WTC11 (cell line): ENCODE results near the gene RSPRY1.

Experiments
- ESRRA ChIP-seq: sonication (generic); formaldehyde crosslinking; IDR thresholded peaks from 2 replicates; pipeline ENCODE4 v1.8.1; 2022; ENCODE audit warnings: mild to moderate bottlenecking, missing genetic modification reagents, borderline replicate concordance
- MXD4 ChIP-seq: fragments of 250-450 bp; sonication (Bioruptor Pico); IDR thresholded peaks from 2 replicates; pipeline ENCODE4 v1.8.0; 2021; ENCODE audit warnings: mild to moderate bottlenecking, moderate library complexity, borderline replicate concordance
- NR3C1 ChIP-seq: sonication (generic); formaldehyde crosslinking; conservative IDR thresholded peaks from 2 replicates; pipeline ENCODE4 v1.8.1; 2023; ENCODE audit warnings: low read depth, mild to moderate bottlenecking, missing genetic modification reagents
- RELA ChIP-seq: sonication (generic); formaldehyde crosslinking; IDR thresholded peaks from 2 replicates; pipeline ENCODE4 v1.8.1; 2022; ENCODE audit warnings: missing genetic modification reagents, mild to moderate bottlenecking, borderline replicate concordance
- SP1 ChIP-seq: sonication (generic); formaldehyde crosslinking; conservative IDR thresholded peaks from 2 replicates; pipeline ENCODE4 v1.8.1; 2022; ENCODE audit warnings: missing genetic modification reagents
- TP53 ChIP-seq: sonication (generic); formaldehyde crosslinking; IDR thresholded peaks from 2 replicates; pipeline ENCODE4 v1.8.1; 2023; ENCODE audit warnings: mild to moderate bottlenecking, missing genetic modification reagents
- ZBTB21 ChIP-seq: sonication (generic); formaldehyde crosslinking; IDR thresholded peaks from 2 replicates; pipeline ENCODE4 v1.8.1; 2023; ENCODE audit warnings: mild to moderate bottlenecking, missing genetic modification reagents, borderline replicate concordance
- TF ChIP-seq, protein P1 (sequence below): fragments of 200-600 bp; IDR thresholded peaks from 2 replicates; pipeline ENCODE4 v1.8.0; 2022; ENCODE audit warnings: antibody characterized with exemption
- TF ChIP-seq, protein P2 (sequence below): sonication (generic); formaldehyde crosslinking; IDR thresholded peaks from 2 replicates; pipeline ENCODE4 v1.8.1; 2023; ENCODE audit warnings: mild to moderate bottlenecking, missing genetic modification reagents

DNA sequence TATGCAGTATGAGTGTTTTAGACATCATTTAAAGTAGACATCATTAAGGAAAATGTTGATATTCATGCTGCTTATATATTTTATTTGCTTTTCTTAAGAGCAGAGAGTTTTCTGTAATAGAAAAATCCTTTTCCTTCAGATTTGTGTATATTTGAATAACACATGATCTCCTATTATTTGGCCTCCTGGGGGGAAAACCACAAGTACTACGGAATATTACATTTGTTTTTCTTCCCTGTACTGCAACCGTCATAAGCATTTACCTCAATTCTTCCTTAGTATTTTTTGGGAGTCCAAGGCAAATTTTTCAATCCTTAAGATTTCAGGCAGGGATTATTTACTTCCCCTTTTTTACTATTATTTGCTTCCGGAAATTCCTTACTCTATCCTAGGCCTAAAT is 6.0 kb downstream of the RSPRY1 start:
- TF ChIP-seq, protein P1, sequence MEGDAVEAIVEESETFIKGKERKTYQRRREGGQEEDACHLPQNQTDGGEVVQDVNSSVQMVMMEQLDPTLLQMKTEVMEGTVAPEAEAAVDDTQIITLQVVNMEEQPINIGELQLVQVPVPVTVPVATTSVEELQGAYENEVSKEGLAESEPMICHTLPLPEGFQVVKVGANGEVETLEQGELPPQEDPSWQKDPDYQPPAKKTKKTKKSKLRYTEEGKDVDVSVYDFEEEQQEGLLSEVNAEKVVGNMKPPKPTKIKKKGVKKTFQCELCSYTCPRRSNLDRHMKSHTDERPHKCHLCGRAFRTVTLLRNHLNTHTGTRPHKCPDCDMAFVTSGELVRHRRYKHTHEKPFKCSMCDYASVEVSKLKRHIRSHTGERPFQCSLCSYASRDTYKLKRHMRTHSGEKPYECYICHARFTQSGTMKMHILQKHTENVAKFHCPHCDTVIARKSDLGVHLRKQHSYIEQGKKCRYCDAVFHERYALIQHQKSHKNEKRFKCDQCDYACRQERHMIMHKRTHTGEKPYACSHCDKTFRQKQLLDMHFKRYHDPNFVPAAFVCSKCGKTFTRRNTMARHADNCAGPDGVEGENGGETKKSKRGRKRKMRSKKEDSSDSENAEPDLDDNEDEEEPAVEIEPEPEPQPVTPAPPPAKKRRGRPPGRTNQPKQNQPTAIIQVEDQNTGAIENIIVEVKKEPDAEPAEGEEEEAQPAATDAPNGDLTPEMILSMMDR = no peak
- no peak for TF ChIP-seq NR3C1 (CRISPR knock-in tag)
- TF ChIP-seq, protein P2, sequence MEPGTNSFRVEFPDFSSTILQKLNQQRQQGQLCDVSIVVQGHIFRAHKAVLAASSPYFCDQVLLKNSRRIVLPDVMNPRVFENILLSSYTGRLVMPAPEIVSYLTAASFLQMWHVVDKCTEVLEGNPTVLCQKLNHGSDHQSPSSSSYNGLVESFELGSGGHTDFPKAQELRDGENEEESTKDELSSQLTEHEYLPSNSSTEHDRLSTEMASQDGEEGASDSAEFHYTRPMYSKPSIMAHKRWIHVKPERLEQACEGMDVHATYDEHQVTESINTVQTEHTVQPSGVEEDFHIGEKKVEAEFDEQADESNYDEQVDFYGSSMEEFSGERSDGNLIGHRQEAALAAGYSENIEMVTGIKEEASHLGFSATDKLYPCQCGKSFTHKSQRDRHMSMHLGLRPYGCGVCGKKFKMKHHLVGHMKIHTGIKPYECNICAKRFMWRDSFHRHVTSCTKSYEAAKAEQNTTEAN = no peak
- TF ChIP-seq ESRRA = no peak
- no peak for TF ChIP-seq ZBTB21 (CRISPR knock-in tag)
- no peak for TF ChIP-seq SP1 (CRISPR knock-in tag)
- no peak for TF ChIP-seq MXD4 (CRISPR knock-in tag)
- TF ChIP-seq TP53 (CRISPR knock-in tag) = no peak
- TF ChIP-seq RELA (CRISPR knock-in tag) = no peak
